Measurements from ENCODE around the gene LSM7. TPM values are rescaled to one million over a fixed set of nuclear protein-coding genes. Genes with fewer than 3 reads are reported as not detected.
"Not testable (repeated sequence)": the region's sequence is repeated elsewhere in the genome, so short reads cannot be mapped to it uniquely, and the experiment has no call there.

Gene LSM7
- total RNA-seq, 1 donor from 2014 or later: 49.1 TPM

DNA sequence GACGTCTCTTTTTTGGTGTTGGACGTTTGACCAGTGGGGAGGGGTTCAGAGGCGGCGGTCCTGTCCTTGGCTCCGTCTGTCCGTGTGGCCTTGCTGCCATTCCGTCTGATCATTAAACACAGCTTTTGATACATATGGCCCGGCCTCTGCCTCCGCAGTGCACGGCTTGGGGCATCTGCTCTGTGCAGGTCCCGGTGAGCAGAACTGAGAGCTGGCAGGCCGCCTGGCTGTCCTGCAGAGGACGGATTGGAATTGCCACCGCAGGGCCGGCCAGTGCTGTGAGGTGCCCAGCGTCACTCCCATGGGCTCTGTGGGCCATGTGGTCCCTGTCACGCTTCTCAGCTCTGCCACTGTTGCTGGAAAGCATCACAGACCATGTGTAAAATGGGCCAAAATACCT lies 26.3 kb upstream of the LSM7 start:
- H3K36me3 ChIP-seq (ENCODE audit: control insufficient read depth in 3 of 3, insufficient read depth in 3 of 3, low read length in 3 of 3): peaks cover 19 to 28% (median 28%) of the 10 kb centered on the region in 3 donors
- no peak overlapping the region for H3K9ac ChIP-seq (ENCODE audit: low read depth in 1 of 3, low read length in 3 of 3)
- H3K9me3 ChIP-seq (ENCODE audit: control insufficient read depth in 3 of 3, low read length in 3 of 3): no peaks in the 10 kb centered on the region
- peaks cover 2 to 12% (median 3%) of the 10 kb centered on the region in 3 donors for H3K4me1 ChIP-seq (ENCODE audit: control insufficient read depth in 3 of 3, insufficient read depth in 3 of 3, low read length in 3 of 3)
- H3K27ac ChIP-seq (ENCODE audit: low read depth, low read length): no peak overlapping the region
- no peak overlapping the region for H3K4me3 ChIP-seq (ENCODE audit: low read length in 3 of 3)
- peaks cover under 1 to 7% (median 6%) of the 10 kb centered on the region in 3 donors for H3K27me3 ChIP-seq (ENCODE audit: control insufficient read depth in 3 of 3, insufficient read depth in 3 of 3, low read length in 3 of 3)

DNA sequence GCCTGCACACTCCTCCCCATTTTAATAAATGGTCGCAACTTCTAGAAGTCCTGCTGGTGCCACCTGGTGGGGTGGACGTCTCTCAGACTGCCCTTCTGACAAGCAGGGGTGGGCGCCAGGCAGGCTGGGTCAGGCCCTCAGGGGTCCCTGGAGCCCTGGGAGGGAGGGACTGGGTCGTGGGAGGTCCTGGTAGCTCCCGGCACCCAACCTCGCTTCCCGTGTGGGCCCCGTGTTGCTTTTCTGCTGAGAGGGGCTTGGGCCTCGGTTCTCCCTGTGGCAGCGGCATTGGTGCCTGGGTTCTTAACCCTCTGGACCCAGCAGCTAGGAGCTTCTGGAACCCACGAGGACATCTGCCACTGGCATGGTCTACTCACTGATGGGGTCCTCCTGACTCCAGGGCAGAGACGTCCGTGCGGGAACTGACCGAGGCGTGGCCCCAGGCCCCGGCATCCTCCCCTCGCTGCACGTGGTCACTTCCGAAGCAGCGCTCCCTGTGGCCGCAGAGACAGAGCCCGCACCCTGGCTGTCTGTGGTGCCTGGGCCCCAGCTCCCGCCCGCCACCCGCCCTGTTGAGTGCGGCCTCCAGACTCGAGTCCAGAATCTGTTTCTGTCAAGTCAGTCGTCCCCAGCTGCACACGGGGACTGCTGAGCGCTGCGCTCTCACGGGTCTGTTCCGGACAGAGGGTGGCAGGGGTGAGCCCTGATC lies 25.7 kb upstream of the LSM7 start:
- H3K4me1 ChIP-seq (ENCODE audit: control insufficient read depth in 3 of 3, insufficient read depth in 3 of 3, low read length in 3 of 3): peaks cover 2 to 12% (median 3%) of the 10 kb centered on the region in 3 donors
- H3K27me3 ChIP-seq (ENCODE audit: control insufficient read depth in 3 of 3, insufficient read depth in 3 of 3, low read length in 3 of 3): peaks cover 0 to 4% (median 3%) of the 10 kb centered on the region in 3 donors
- H3K9ac ChIP-seq (ENCODE audit: low read depth in 1 of 3, low read length in 3 of 3): no peak overlapping the region
- no peak overlapping the region for H3K4me3 ChIP-seq (ENCODE audit: low read length in 3 of 3)
- H3K9me3 ChIP-seq (ENCODE audit: control insufficient read depth in 3 of 3, low read length in 3 of 3): no peaks in the 10 kb centered on the region
- H3K36me3 ChIP-seq (ENCODE audit: control insufficient read depth in 3 of 3, insufficient read depth in 3 of 3, low read length in 3 of 3): peaks cover 21 to 30% (median 29%) of the 10 kb centered on the region in 3 donors
- H3K27ac ChIP-seq (ENCODE audit: low read depth, low read length): no peak overlapping the region

DNA sequence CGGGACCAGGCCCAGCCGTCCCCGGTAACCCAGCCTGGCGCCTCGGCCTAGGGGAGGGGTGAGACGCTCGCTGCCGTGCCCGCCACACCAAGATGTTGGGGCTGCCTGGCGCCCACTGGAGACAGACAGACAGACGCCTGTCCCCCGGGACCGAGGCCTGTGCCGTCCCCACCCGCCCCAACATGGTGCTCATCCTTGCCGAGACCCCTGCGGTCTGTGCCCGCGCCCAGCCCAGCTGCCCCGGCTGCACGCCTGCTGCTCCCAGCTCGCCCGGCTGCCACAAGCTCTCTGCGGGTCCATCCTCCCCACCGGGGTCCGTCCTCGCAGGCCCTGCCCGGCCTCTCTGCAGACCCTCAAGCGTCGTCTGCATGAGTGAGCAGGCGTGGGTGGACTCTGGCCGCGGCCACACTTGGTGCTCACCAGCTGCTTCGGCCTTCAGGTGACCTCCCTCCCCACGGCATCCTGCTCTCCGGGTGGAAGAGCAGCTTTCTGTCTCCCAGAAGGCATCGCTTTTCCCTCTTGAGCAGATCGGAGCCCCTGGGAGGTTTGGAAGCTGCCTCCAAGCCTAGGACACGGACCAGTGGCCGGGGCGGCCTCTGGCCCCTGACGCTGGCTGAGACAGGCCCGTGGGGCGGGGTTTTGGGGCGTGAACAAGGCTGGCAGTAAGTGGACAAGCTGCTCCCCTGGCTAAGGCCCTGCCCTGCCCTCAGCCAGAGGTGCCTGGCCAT lies 24.9 kb upstream of the LSM7 start:
- Histone ChIP-seq H3K9me3 (ENCODE audit: control insufficient read depth in 3 of 3, low read length in 3 of 3) (no peaks in the 10 kb centered on the region), H3K4me1 (ENCODE audit: control insufficient read depth in 3 of 3, insufficient read depth in 3 of 3, low read length in 3 of 3) (peaks cover 2 to 12% (median 3%) of the 10 kb centered on the region in 3 donors), H3K4me3 (ENCODE audit: low read length in 3 of 3) (no peak overlapping the region), H3K36me3 (ENCODE audit: control insufficient read depth in 3 of 3, insufficient read depth in 3 of 3, low read length in 3 of 3) (peaks cover 27 to 36% (median 29%) of the 10 kb centered on the region in 3 donors), H3K27ac (ENCODE audit: low read depth, low read length) (no peak overlapping the region), H3K27me3 (ENCODE audit: control insufficient read depth in 3 of 3, insufficient read depth in 3 of 3, low read length in 3 of 3) (no peaks in the 10 kb centered on the region), H3K9ac (ENCODE audit: low read depth in 1 of 3, low read length in 3 of 3) (no peak overlapping the region)

DNA sequence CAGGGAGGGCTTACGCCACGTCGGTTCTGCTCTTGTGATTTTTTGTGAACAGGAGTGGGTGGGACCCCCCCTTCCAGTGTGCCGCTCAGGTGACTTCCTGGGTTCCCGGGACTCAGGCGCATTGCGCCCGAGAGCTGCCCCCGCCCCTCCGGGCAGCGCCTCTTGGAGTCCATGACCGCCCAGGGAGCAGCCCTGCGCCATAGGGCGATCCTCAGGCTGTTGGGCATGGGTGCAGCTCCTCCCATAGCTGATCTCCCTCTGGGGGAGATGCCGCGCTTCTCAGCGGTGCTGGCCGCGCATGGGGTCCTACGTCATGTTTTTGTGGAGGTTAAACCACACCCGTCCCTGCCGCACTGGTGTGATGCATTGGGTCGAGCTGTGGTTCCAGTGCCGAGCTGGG lies 23.7 kb upstream of the LSM7 start:
- Histone ChIP-seq H3K27ac (ENCODE audit: low read depth, low read length) (no peak overlapping the region), H3K36me3 (ENCODE audit: control insufficient read depth in 3 of 3, insufficient read depth in 3 of 3, low read length in 3 of 3) (peaks cover 27 to 38% (median 29%) of the 10 kb centered on the region in 3 donors), H3K9me3 (ENCODE audit: control insufficient read depth in 3 of 3, low read length in 3 of 3) (no peaks in the 10 kb centered on the region), H3K27me3 (ENCODE audit: control insufficient read depth in 3 of 3, insufficient read depth in 3 of 3, low read length in 3 of 3) (no peaks in the 10 kb centered on the region), H3K4me1 (ENCODE audit: control insufficient read depth in 3 of 3, insufficient read depth in 3 of 3, low read length in 3 of 3) (peaks cover 2 to 12% (median 3%) of the 10 kb centered on the region in 3 donors), H3K4me3 (ENCODE audit: low read length in 3 of 3) (no peak overlapping the region), H3K9ac (ENCODE audit: low read depth in 1 of 3, low read length in 3 of 3) (no peak overlapping the region)

DNA sequence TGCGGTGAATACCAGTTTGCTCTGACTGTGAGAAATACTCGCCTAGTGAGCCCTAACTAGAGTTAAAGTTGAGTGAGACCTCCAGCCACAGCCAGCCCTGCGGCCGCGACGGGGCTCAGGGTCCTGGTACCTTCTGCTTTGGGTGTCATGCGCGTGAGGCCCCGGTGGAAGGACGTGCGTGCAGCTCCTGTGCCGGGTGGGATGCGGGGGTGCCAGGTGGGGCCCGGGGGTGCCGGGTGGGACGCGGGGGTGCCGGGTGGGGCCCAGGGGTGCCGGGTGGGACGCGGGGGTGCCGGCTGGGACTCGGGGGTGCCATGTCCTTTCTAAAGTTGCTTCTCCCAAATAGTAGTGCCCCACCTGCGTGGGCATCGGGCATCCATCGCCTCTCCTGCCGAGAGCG lies 23.2 kb upstream of the LSM7 start:
- H3K4me3 ChIP-seq (ENCODE audit: low read length in 3 of 3): no peak overlapping the region
- peaks cover 2 to 12% (median 3%) of the 10 kb centered on the region in 3 donors for H3K4me1 ChIP-seq (ENCODE audit: control insufficient read depth in 3 of 3, insufficient read depth in 3 of 3, low read length in 3 of 3)
- no peak overlapping the region for H3K9ac ChIP-seq (ENCODE audit: low read depth in 1 of 3, low read length in 3 of 3)
- peaks cover 29 to 38% (median 31%) of the 10 kb centered on the region in 3 donors for H3K36me3 ChIP-seq (ENCODE audit: control insufficient read depth in 3 of 3, insufficient read depth in 3 of 3, low read length in 3 of 3)
- H3K27me3 ChIP-seq (ENCODE audit: control insufficient read depth in 3 of 3, insufficient read depth in 3 of 3, low read length in 3 of 3): no peaks in the 10 kb centered on the region
- no peaks in the 10 kb centered on the region for H3K9me3 ChIP-seq (ENCODE audit: control insufficient read depth in 3 of 3, low read length in 3 of 3)
- H3K27ac ChIP-seq (ENCODE audit: low read depth, low read length): no peak overlapping the region

DNA sequence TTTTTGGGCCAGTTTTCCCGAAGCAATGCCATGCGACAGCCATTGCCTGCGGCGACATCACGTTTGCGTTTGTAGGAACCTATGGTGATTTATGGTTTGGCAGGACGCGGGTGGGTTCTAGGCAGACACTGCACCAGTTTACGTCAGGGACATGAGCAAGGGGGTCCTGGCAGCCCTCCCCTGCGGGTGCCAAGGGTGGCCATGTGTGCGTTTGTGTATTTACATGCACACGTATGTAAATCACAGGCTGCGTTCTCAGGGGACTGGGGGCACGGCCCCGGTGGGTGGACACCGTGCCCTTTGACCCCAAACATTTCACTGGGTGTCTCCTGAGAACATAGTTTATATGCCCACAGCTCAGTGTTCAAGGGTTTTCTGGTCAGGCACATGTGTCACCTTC lies 22.3 kb upstream of the LSM7 start:
- H3K4me1 ChIP-seq (ENCODE audit: control insufficient read depth in 3 of 3, insufficient read depth in 3 of 3, low read length in 3 of 3): peaks cover 0 to 4% (median 0%) of the 10 kb centered on the region in 3 donors
- no peaks in the 10 kb centered on the region for H3K9me3 ChIP-seq (ENCODE audit: control insufficient read depth in 3 of 3, low read length in 3 of 3)
- no peaks in the 10 kb centered on the region for H3K27me3 ChIP-seq (ENCODE audit: control insufficient read depth in 3 of 3, insufficient read depth in 3 of 3, low read length in 3 of 3)
- no peak overlapping the region for H3K27ac ChIP-seq (ENCODE audit: low read depth, low read length)
- H3K9ac ChIP-seq (ENCODE audit: low read depth in 1 of 3, low read length in 3 of 3): no peak overlapping the region
- peaks cover 29 to 38% (median 33%) of the 10 kb centered on the region in 3 donors for H3K36me3 ChIP-seq (ENCODE audit: control insufficient read depth in 3 of 3, insufficient read depth in 3 of 3, low read length in 3 of 3)
- H3K4me3 ChIP-seq (ENCODE audit: low read length in 3 of 3): no peak overlapping the region

DNA sequence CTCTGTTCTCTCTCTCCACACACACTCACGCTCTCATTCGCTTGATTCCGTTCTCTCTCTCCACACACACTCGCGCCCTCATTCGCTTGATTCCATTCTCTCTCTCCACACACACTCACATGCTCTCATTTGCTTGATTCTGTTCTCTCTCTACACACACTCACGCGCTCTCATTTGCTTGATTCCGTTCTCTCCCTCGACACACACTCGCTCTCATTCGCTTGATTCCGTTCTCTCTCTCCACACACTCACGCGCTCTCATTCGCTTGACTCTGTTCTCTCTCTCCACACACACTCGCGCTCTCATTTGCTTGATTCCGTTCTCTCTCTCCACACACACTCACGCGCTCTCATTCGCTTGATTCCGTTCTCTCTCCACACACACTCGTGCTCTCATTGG lies 21.4 kb upstream of the LSM7 start:
- H3K36me3 ChIP-seq (ENCODE audit: control insufficient read depth in 3 of 3, insufficient read depth in 3 of 3, low read length in 3 of 3): peaks cover 31 to 38% (median 34%) of the 10 kb centered on the region in 3 donors
- H3K9ac ChIP-seq (ENCODE audit: low read depth in 1 of 3, low read length in 3 of 3); H3K9me3 ChIP-seq (ENCODE audit: control insufficient read depth in 3 of 3, low read length in 3 of 3); H3K27me3 ChIP-seq (ENCODE audit: control insufficient read depth in 3 of 3, insufficient read depth in 3 of 3, low read length in 3 of 3); H3K27ac ChIP-seq (ENCODE audit: low read depth, low read length); H3K4me1 ChIP-seq (ENCODE audit: control insufficient read depth in 3 of 3, insufficient read depth in 3 of 3, low read length in 3 of 3); H3K4me3 ChIP-seq (ENCODE audit: low read length in 3 of 3): not testable (repeated sequence)

DNA sequence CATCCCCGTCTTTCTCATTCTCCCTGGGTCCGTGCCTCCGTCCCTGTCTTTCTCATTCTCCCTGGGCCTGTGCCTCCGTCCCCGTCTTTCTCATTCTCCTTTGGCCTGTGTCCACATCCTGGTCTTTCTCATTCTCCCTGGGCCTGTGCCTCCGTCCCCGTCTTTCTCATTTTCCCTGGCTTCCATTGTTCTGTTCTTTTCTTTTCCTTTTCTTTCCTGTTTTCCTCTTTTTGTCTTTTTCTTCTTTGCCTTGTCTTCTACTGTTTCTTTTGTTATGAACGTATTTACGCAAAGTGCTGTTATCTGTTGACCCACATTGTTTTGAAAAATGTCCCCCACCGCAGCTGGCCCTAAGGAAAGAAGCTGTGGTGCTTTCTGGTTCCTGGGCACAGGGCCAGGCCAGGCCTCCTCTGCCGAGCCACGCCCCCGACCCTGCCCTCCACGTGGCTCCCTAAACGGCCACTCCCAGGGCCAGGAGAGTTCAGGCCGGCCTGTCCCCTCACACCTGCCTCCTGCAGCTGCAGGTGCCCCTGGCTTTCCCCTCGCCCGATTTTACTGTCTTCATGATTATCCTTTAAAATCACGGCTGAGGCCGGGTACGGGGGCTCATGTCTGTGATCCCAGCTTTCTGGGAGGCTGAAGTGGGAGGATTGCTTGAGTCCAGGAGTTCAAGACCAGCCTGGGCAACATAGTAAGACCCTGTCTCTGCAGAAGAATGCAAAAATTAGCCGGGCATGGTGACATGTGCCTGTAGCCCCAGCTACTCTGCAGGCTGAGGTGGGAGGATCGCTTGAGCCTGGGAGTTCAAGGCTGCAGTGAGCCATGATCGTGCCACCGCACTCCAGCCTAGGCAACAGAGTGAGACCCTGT lies 17.6 kb upstream of the LSM7 start:
- no peak overlapping the region for H3K27ac ChIP-seq (ENCODE audit: low read depth, low read length)
- H3K27me3 ChIP-seq (ENCODE audit: control insufficient read depth in 3 of 3, insufficient read depth in 3 of 3, low read length in 3 of 3): no peaks in the 10 kb centered on the region
- no peaks in the 10 kb centered on the region for H3K4me1 ChIP-seq (ENCODE audit: control insufficient read depth in 3 of 3, insufficient read depth in 3 of 3, low read length in 3 of 3)
- H3K4me3 ChIP-seq (ENCODE audit: low read length in 3 of 3): no peak overlapping the region
- no peak overlapping the region for H3K9ac ChIP-seq (ENCODE audit: low read depth in 1 of 3, low read length in 3 of 3)
- peaks cover 25 to 39% (median 31%) of the 10 kb centered on the region in 3 donors for H3K36me3 ChIP-seq (ENCODE audit: control insufficient read depth in 3 of 3, insufficient read depth in 3 of 3, low read length in 3 of 3)
- no peaks in the 10 kb centered on the region for H3K9me3 ChIP-seq (ENCODE audit: control insufficient read depth in 3 of 3, low read length in 3 of 3)

DNA sequence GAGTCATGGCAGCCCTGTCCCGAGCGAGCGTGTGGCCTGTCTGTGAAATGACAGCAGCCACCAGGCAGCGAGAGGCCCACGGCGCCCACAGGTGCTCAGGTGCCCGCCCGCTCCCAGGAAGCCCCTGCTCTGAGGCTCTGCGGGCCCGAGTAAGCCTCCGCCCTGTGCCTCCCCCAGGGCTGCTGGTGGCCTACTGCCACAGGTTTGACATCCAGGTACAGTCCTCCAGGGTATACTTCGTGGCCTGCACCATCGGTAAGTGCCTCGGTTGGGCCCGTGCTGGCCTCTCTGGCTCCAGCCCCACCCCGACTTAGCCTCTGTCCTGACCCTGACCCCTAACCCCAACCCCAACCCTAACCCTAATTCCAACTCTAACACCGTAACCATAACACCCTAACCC lies 16.7 kb upstream of the LSM7 start:
- Histone ChIP-seq H3K27ac (ENCODE audit: low read depth, low read length) (no peak overlapping the region), H3K4me1 (ENCODE audit: control insufficient read depth in 3 of 3, insufficient read depth in 3 of 3, low read length in 3 of 3) (no peaks in the 10 kb centered on the region), H3K9me3 (ENCODE audit: control insufficient read depth in 3 of 3, low read length in 3 of 3) (no peaks in the 10 kb centered on the region), H3K27me3 (ENCODE audit: control insufficient read depth in 3 of 3, insufficient read depth in 3 of 3, low read length in 3 of 3) (no peaks in the 10 kb centered on the region), H3K36me3 (ENCODE audit: control insufficient read depth in 3 of 3, insufficient read depth in 3 of 3, low read length in 3 of 3) (peaks cover 20 to 30% (median 24%) of the 10 kb centered on the region in 3 donors), H3K9ac (ENCODE audit: low read depth in 1 of 3, low read length in 3 of 3) (no peak overlapping the region), H3K4me3 (ENCODE audit: low read length in 3 of 3) (no peak overlapping the region)

Measured in skeletal muscle tissue (tissue), 4 donors.